Breast epithelium (tissue), 3 donors: Measurements from ENCODE around the gene AZU1.

Experiments
- POLR2A ChIP-seq: fragments of 450-650 bp; IDR thresholded peaks from one replicate; pipeline ENCODE4 v1.6.1; 2016; ENCODE audit warnings: antibody characterized with exemption, mild to moderate bottlenecking, moderate library complexity
- TF ChIP-seq, protein P1 (sequence below), 3 donors: fragments of 450-650 bp; IDR thresholded peaks; one replicate each; pipeline ENCODE4 v1.5.1; 2016 to 2017; ENCODE audit warnings: antibody characterized with exemption in 3 of 3, mild to moderate bottlenecking in 3 of 3, moderate library complexity in 3 of 3

DNA sequence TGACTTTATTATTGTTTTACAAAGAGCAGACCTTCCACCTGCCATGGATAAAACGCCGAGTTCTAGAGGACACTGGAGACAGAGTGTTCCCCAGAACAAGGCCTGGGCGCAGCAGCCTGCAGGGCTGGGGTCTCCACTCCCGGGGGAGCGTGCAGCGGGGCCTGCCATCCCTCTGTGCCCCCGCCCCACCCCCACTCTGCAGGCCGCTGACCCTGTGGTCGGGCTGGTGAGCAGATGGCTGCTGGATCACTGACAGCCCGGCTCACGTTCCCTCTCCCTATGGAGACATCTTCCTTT is 39.0 kb upstream of the AZU1 start:
- TF ChIP-seq, protein P1, sequence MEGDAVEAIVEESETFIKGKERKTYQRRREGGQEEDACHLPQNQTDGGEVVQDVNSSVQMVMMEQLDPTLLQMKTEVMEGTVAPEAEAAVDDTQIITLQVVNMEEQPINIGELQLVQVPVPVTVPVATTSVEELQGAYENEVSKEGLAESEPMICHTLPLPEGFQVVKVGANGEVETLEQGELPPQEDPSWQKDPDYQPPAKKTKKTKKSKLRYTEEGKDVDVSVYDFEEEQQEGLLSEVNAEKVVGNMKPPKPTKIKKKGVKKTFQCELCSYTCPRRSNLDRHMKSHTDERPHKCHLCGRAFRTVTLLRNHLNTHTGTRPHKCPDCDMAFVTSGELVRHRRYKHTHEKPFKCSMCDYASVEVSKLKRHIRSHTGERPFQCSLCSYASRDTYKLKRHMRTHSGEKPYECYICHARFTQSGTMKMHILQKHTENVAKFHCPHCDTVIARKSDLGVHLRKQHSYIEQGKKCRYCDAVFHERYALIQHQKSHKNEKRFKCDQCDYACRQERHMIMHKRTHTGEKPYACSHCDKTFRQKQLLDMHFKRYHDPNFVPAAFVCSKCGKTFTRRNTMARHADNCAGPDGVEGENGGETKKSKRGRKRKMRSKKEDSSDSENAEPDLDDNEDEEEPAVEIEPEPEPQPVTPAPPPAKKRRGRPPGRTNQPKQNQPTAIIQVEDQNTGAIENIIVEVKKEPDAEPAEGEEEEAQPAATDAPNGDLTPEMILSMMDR (IDR thresholded peaks at IDR 0.05) = no peak
- no peak for TF ChIP-seq POLR2A
